Thyroid gland (tissue), 4 donors: ENCODE results near the gene CDC42BPA.

Experiments used
- CTCF ChIP-seq, 6 experiments: fragments of 200-600 bp in 3 of 6; fragments of 450-650 bp in 3 of 6; sonication (generic) in 3 of 6; IDR thresholded peaks; one replicate each; pipeline ENCODE4 v1.5.1; 2016 to 2019; ENCODE audit warnings: antibody characterized with exemption in 6 of 6, mild to moderate bottlenecking in 2 of 6, inconsistent platforms in 1 of 6, moderate library complexity in 1 of 6
- POLR2A ChIP-seq, 2 donors: fragments of 450-650 bp; IDR thresholded peaks; one replicate each; pipeline ENCODE4 v1.6.1; 2017; ENCODE audit warnings: antibody characterized with exemption in 2 of 2, mild to moderate bottlenecking in 2 of 2, moderate library complexity in 1 of 2

GRCh38 chr1:227322376-227322775 lies 4.1 kb upstream of the CDC42BPA start:
- no peak for TF ChIP-seq POLR2A (IDR thresholded peaks at IDR 0.05)
- no peak for TF ChIP-seq CTCF (IDR thresholded peaks at IDR 0.05)
